ENCODE results near the gene GRIN2A. TPM values are rescaled to one million over a fixed set of nuclear protein-coding genes. Genes with fewer than 3 reads are reported as not detected.

Gene GRIN2A
- total RNA-seq, 3 donors from 2014 or later: 0.29 to 0.33 TPM; not detected in 1

DNA sequence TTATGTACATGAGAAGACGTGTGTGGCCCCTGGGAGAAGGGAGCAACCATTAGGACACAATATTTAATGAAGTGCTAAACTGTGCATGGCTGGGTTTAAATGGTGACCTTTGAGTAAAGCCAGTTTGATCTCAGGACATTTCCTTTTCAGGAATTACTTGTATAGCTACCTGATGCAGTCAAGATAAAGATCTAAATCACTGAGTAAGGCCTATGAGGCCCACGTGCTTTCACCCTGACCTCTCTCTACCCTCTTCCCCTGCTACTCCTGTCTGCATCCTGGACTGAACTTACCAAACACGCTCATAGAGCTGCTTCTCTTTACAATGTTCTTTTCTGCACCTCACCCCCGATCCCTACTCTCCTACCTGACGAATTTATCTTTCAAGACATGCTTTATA, 98.9 kb downstream of the GRIN2A start:
- Histone ChIP-seq H3K4me3 (no peak overlapping the region), H3K27ac (no peak overlapping the region), H3K9me3 (no peaks in the 10 kb centered on the region), H3K27me3 (no peaks in the 10 kb centered on the region), H3K4me1 (peaks cover 0 to 15% of the 10 kb centered on the region in 2 donors), H3K36me3 (no peaks in the 10 kb centered on the region)
- intact Hi-C loops (cut with DNase I; ENCODE audit: low total_unique reads): no loop called here
- no peak for TF ChIP-seq POLR2A (IDR thresholded peaks at IDR 0.05)
- no peak for TF ChIP-seq POLR2AphosphoS5 (IDR thresholded peaks at IDR 0.05)
- TF ChIP-seq, protein P1, sequence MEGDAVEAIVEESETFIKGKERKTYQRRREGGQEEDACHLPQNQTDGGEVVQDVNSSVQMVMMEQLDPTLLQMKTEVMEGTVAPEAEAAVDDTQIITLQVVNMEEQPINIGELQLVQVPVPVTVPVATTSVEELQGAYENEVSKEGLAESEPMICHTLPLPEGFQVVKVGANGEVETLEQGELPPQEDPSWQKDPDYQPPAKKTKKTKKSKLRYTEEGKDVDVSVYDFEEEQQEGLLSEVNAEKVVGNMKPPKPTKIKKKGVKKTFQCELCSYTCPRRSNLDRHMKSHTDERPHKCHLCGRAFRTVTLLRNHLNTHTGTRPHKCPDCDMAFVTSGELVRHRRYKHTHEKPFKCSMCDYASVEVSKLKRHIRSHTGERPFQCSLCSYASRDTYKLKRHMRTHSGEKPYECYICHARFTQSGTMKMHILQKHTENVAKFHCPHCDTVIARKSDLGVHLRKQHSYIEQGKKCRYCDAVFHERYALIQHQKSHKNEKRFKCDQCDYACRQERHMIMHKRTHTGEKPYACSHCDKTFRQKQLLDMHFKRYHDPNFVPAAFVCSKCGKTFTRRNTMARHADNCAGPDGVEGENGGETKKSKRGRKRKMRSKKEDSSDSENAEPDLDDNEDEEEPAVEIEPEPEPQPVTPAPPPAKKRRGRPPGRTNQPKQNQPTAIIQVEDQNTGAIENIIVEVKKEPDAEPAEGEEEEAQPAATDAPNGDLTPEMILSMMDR (IDR thresholded peaks at IDR 0.05): no peak
- DNase-seq (ENCODE audit: low spot score in 2 of 2): no peak

DNA sequence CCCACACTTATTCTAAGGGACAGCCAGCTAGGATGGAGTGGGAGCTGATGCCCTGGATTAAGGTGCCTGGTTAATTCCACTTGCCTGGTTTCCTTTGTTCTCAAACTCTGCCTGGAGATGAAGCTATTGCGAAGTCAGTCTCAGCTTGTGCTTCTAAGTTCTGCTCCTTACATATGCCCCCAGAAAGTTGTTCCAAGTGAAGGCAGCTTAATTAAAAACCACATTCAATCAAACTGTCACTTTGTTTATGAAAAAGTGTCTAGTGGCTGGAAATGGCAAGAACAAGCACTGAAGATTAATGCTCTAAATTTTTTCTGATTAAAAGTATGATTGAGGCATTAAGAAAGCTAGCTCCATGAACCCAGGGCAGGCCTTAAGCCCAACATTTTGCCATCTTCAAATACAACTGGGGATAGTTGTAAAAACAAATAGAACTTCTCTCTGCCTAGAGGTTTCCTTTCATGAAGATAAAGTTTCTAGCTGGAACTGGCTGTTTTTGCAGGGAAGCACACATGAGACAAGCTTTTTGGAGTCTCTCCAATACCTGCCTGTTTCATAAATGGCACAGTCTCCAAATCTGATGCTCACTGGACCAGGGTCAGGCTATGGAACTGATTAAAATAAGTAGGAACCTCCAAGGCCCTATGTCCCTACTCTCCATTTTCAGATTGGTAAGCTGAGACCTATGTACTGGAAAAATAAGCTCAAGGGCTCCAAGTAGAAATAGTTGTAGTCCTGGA, 100.9 kb downstream of the GRIN2A start:
- no peaks in the 10 kb centered on the region for H3K27me3 ChIP-seq
- H3K4me3 ChIP-seq: no peak overlapping the region
- intact Hi-C loops (cut with DNase I; ENCODE audit: low total_unique reads): no loop called here
- H3K4me1 ChIP-seq: peaks cover 0 to 15% of the 10 kb centered on the region in 2 donors
- H3K36me3 ChIP-seq: no peaks in the 10 kb centered on the region
- no peaks in the 10 kb centered on the region for H3K9me3 ChIP-seq
- H3K27ac ChIP-seq: peak overlapping the region; percentile 41 to 44
- TF ChIP-seq POLR2AphosphoS5 (IDR thresholded peaks at IDR 0.05): no peak
- TF ChIP-seq POLR2A (IDR thresholded peaks at IDR 0.05): no peak
- TF ChIP-seq, protein P1 (IDR thresholded peaks at IDR 0.05): no peak
- no peak for DNase-seq (ENCODE audit: low spot score in 2 of 2)

DNA sequence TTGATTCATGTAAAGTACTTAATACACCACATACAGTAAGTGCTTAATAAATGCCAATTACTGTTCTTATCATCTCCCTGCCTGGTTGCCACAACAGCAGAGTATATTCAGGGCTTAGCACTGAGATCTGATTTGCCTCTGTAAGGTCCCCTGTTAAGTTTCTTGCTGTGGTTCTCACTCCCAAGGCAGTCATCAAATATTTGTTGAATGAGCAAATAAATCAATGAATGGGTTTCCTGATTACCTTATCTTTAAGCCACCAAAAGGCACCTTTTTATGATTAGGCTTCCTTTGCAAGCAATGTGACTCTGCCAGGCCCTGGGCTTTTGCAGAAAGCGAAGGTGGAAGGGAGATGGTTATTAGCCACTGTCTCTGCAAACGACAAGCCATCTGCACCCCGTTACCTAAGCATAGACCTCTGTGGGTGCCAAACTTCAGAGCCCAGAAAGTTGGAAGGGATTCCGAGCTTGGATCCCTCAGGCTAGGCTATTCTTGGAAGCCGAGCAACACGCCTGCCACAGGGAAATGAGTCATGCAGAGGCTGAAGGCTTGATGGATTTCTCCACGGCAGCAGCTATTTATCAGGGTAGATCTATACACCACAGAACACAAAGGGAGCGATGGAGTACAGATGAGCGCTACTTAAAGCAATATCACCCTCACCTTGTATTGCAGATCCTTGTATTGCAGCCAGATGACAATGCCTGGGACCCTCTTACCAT, 102.0 kb downstream of the GRIN2A start:
- Histone ChIP-seq H3K27ac (peak overlapping the region; percentile 41 to 44), H3K4me3 (no peak overlapping the region), H3K27me3 (no peaks in the 10 kb centered on the region), H3K36me3 (no peaks in the 10 kb centered on the region), H3K4me1 (peaks cover 0 to 15% of the 10 kb centered on the region in 2 donors), H3K9me3 (no peaks in the 10 kb centered on the region)
- DNase-seq (ENCODE audit: low spot score in 2 of 2): peak; percentile 50 to 76
- intact Hi-C loops (cut with DNase I; ENCODE audit: low total_unique reads): no loop called here
- TF ChIP-seq POLR2AphosphoS5 (IDR thresholded peaks at IDR 0.05): no peak
- no peak for TF ChIP-seq POLR2A (IDR thresholded peaks at IDR 0.05)
- TF ChIP-seq, protein P1 (IDR thresholded peaks at IDR 0.05): no peak

DNA sequence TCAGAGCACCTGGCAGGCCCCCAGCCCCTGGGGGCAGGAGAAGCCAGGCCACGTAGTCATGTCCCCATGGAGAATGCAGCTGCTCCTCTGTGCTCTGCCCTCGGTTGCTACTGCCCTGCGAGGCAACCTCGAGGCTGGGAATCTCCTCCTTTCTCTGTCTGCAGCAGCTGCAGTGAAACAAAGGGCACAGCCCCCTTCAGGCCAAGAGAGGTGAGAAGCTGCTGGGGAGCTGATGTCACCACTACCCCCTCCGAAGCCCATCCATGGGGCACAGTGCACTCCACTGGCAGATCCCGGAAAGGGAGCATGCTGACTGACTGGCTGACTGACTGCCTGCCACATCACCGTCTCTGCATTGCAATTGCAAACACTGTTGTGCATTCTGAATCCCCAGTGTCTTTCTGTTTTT, 103.7 kb downstream of the GRIN2A start:
- DNase-seq (ENCODE audit: low spot score in 2 of 2): no peak
- TF ChIP-seq POLR2A (IDR thresholded peaks at IDR 0.05) (no peak), POLR2AphosphoS5 (IDR thresholded peaks at IDR 0.05) (no peak)
- TF ChIP-seq, protein P1 (IDR thresholded peaks at IDR 0.05): no peak
- H3K27ac ChIP-seq: no peak overlapping the region

DNA sequence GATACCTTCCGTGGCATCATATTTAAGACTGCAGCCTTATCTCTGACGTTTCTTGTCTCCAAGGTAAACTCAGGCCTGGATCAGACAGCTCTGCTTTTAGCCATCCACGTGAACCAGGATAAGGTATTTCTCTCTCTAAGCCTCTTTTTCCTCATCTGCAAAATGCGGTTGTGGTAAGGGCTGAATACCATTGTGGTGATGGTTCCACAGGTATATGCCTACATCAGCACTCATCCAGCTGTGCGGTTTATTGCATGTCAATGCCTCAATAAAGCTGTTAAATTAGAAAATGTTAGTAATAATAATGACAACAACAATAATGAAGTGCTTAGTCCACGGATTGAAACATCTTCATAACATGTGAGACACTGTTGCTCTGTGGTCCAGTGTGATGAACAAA, 104.4 kb downstream of the GRIN2A start:
- Histone ChIP-seq H3K27me3 (no peaks in the 10 kb centered on the region), H3K27ac (no peak overlapping the region), H3K9me3 (no peaks in the 10 kb centered on the region), H3K4me3 (no peak overlapping the region), H3K36me3 (no peaks in the 10 kb centered on the region), H3K4me1 (peaks cover 0 to 15% of the 10 kb centered on the region in 2 donors)
- intact Hi-C loops (cut with DNase I; ENCODE audit: low total_unique reads): no loop called here
- no peak for DNase-seq (ENCODE audit: low spot score in 2 of 2)
- no peak for TF ChIP-seq POLR2A (IDR thresholded peaks at IDR 0.05)
- TF ChIP-seq POLR2AphosphoS5 (IDR thresholded peaks at IDR 0.05): no peak
- TF ChIP-seq, protein P1 (IDR thresholded peaks at IDR 0.05): no peak

More for the DNA sequence above, 103.7 kb downstream of the GRIN2A start:
- Histone ChIP-seq H3K4me3 (no peak overlapping the region), H3K4me1 (peaks cover 0 to 15% of the 10 kb centered on the region in 2 donors), H3K36me3 (no peaks in the 10 kb centered on the region), H3K27me3 (no peaks in the 10 kb centered on the region), H3K9me3 (no peaks in the 10 kb centered on the region)
- intact Hi-C loops (cut with DNase I; ENCODE audit: low total_unique reads): no loop called here
